ENCODE measurements around the gene EPRS1.

DNA sequence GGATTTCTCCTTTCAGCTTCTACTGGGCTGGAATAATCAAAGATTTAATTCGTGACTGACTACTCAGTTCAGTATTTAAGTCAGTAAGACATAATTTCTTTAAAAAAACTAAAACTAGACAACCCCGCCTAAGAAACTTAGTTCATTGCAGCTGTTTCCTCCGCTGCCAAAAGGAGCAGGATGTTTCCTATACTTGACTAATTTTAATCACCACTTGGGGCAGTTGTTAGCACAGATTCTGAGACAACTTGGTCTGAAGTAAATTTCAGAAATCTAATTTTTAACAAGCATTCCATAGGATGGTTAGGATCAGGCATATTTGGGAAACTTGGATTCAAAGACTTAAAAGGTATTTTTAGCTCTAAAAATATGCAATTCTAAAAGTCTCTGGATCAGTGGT is 34.0 kb downstream of the EPRS1 start:
- TF ChIP-seq, protein P1, sequence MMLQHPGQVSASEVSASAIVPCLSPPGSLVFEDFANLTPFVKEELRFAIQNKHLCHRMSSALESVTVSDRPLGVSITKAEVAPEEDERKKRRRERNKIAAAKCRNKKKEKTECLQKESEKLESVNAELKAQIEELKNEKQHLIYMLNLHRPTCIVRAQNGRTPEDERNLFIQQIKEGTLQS (CRISPR knock-in tag; conservative IDR thresholded peaks at IDR 0.05): no peak
- TF ChIP-seq KAT7 (CRISPR knock-in tag; IDR thresholded peaks at IDR 0.05; ENCODE audit: borderline replicate concordance): no peak
- TF ChIP-seq, protein P2, sequence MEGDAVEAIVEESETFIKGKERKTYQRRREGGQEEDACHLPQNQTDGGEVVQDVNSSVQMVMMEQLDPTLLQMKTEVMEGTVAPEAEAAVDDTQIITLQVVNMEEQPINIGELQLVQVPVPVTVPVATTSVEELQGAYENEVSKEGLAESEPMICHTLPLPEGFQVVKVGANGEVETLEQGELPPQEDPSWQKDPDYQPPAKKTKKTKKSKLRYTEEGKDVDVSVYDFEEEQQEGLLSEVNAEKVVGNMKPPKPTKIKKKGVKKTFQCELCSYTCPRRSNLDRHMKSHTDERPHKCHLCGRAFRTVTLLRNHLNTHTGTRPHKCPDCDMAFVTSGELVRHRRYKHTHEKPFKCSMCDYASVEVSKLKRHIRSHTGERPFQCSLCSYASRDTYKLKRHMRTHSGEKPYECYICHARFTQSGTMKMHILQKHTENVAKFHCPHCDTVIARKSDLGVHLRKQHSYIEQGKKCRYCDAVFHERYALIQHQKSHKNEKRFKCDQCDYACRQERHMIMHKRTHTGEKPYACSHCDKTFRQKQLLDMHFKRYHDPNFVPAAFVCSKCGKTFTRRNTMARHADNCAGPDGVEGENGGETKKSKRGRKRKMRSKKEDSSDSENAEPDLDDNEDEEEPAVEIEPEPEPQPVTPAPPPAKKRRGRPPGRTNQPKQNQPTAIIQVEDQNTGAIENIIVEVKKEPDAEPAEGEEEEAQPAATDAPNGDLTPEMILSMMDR (IDR thresholded peaks at IDR 0.05): no peak
- TF ChIP-seq, protein P3, sequence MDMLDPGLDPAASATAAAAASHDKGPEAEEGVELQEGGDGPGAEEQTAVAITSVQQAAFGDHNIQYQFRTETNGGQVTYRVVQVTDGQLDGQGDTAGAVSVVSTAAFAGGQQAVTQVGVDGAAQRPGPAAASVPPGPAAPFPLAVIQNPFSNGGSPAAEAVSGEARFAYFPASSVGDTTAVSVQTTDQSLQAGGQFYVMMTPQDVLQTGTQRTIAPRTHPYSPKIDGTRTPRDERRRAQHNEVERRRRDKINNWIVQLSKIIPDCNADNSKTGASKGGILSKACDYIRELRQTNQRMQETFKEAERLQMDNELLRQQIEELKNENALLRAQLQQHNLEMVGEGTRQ (CRISPR knock-in tag; IDR thresholded peaks at IDR 0.05): no peak
- TF ChIP-seq ETV6 (CRISPR knock-in tag; IDR thresholded peaks at IDR 0.05): no peak
- no peak for TF ChIP-seq JUN (CRISPR knock-in tag; IDR thresholded peaks at IDR 0.05)
- TF ChIP-seq ZNF416 (CRISPR knock-in tag; IDR thresholded peaks at IDR 0.05): no peak
- TF ChIP-seq FOXP1 (CRISPR knock-in tag; IDR thresholded peaks at IDR 0.05; ENCODE audit: borderline replicate concordance): no peak
- TF ChIP-seq JAZF1 (CRISPR knock-in tag; IDR thresholded peaks at IDR 0.05): no peak
- TF ChIP-seq TEAD4 (CRISPR knock-in tag; IDR thresholded peaks at IDR 0.05): no peak
- TF ChIP-seq, protein P4, sequence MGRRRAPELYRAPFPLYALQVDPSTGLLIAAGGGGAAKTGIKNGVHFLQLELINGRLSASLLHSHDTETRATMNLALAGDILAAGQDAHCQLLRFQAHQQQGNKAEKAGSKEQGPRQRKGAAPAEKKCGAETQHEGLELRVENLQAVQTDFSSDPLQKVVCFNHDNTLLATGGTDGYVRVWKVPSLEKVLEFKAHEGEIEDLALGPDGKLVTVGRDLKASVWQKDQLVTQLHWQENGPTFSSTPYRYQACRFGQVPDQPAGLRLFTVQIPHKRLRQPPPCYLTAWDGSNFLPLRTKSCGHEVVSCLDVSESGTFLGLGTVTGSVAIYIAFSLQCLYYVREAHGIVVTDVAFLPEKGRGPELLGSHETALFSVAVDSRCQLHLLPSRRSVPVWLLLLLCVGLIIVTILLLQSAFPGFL (CRISPR knock-in tag; IDR thresholded peaks at IDR 0.05; ENCODE audit: borderline replicate concordance): no peak
- TF ChIP-seq, protein P5, sequence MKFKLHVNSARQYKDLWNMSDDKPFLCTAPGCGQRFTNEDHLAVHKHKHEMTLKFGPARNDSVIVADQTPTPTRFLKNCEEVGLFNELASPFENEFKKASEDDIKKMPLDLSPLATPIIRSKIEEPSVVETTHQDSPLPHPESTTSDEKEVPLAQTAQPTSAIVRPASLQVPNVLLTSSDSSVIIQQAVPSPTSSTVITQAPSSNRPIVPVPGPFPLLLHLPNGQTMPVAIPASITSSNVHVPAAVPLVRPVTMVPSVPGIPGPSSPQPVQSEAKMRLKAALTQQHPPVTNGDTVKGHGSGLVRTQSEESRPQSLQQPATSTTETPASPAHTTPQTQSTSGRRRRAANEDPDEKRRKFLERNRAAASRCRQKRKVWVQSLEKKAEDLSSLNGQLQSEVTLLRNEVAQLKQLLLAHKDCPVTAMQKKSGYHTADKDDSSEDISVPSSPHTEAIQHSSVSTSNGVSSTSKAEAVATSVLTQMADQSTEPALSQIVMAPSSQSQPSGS (CRISPR knock-in tag; IDR thresholded peaks at IDR 0.05; ENCODE audit: borderline replicate concordance, low read depth): no peak
- TF ChIP-seq, protein P6, sequence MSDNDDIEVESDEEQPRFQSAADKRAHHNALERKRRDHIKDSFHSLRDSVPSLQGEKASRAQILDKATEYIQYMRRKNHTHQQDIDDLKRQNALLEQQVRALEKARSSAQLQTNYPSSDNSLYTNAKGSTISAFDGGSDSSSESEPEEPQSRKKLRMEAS (CRISPR knock-in tag; IDR thresholded peaks at IDR 0.05): no peak
